Measurements from ENCODE around the gene NUP153.
A peak's percentile ranks its signal among the peaks of the same experiment; 100 is the strongest.

The NUP153 gene

DNA sequence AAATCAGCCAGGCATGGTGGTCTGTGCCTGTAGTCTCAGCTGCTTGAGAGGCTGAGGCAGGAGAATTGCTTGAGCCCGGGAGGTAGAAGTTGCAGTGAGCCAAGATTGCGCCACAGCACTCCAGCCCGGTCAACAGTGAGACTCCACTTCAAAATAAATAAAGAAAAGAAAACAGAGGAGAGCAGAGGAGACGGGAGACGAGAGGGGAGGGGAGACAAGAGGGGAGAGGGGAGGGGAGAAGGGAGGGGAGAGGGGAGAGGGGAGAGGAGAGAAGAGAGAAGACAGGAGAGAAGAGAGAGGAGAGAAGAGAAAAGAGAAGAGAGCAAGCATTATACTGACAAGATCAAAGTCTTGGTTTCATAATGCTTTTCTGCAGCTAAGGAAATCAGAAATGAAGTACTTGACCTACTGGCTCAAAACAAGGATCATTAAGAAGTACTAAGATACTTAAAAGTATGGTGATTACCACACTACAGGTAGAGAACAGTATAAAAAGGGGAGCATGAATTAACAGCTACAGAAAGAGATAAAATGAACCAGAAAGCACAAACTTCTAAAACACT lies 76.1 kb downstream of the NUP153 start:
- no peak overlapping the region for H2AFZ ChIP-seq (ENCODE audit: low read depth, low read length)
- H4K91ac ChIP-seq (ENCODE audit: low read length), result no peak overlapping the region
- H3K27ac ChIP-seq (ENCODE audit: low read length, poor library complexity, severe bottlenecking), result no peak overlapping the region
- H3K4ac ChIP-seq (ENCODE audit: low read depth in 1 of 2, low read length in 2 of 2), result no peak overlapping the region
- no peak overlapping the region for H4K8ac ChIP-seq (ENCODE audit: low read length)
- H3K4me3 ChIP-seq (ENCODE audit: insufficient read depth in 1 of 2, low read depth in 1 of 2, low read length in 2 of 2), result no peak overlapping the region
- peaks cover 19% of the 10 kb centered on the region for H3K79me1 ChIP-seq (replicated peaks; ENCODE audit: low read length, poor library complexity, severe bottlenecking)
- no peak overlapping the region for H3K9ac ChIP-seq (ENCODE audit: low read length)
- H3K14ac ChIP-seq (ENCODE audit: low read length in 2 of 2), result no peak overlapping the region
- H2BK5ac ChIP-seq (ENCODE audit: low read depth, low read length, poor library complexity, severe bottlenecking), result no peak overlapping the region
- DNase-seq, result peak; percentile 51
- H2BK120ac ChIP-seq (ENCODE audit: low read depth, low read length), result no peak overlapping the region
- peaks cover 21 to 77% of the 10 kb centered on the region in 2 experiments for H3K36me3 ChIP-seq (ENCODE audit: control insufficient read depth in 1 of 2, insufficient read depth in 2 of 2, low read depth in 1 of 2, low read length in 2 of 2)
- H3K27me3 ChIP-seq (ENCODE audit: control insufficient read depth in 1 of 2, insufficient read depth in 1 of 2, low read length in 2 of 2), result no peaks in the 10 kb centered on the region
- no peak overlapping the region for H2AK5ac ChIP-seq (ENCODE audit: low read length, severe bottlenecking)
- H3K18ac ChIP-seq (ENCODE audit: low read depth in 1 of 2, low read length in 2 of 2), result no peak overlapping the region
- H3K23ac ChIP-seq (ENCODE audit: low read length in 2 of 2), result no peak overlapping the region
- peaks cover 2% of the 10 kb centered on the region for H3K4me1 ChIP-seq (ENCODE audit: control insufficient read depth, insufficient read depth, low read depth, low read length)
- H2BK12ac ChIP-seq (ENCODE audit: low read length in 2 of 2), result no peak overlapping the region
- no peaks in the 10 kb centered on the region for H3K9me3 ChIP-seq (ENCODE audit: control insufficient read depth, low read length)
- WGBS, result 44% methylated on average over 2 of the region's 5 CpGs
- H3K4me2 ChIP-seq (ENCODE audit: low read length, poor library complexity, severe bottlenecking), result no peak overlapping the region
- no peak overlapping the region for H2BK15ac ChIP-seq (ENCODE audit: low read depth, poor library complexity, severe bottlenecking)

DNA sequence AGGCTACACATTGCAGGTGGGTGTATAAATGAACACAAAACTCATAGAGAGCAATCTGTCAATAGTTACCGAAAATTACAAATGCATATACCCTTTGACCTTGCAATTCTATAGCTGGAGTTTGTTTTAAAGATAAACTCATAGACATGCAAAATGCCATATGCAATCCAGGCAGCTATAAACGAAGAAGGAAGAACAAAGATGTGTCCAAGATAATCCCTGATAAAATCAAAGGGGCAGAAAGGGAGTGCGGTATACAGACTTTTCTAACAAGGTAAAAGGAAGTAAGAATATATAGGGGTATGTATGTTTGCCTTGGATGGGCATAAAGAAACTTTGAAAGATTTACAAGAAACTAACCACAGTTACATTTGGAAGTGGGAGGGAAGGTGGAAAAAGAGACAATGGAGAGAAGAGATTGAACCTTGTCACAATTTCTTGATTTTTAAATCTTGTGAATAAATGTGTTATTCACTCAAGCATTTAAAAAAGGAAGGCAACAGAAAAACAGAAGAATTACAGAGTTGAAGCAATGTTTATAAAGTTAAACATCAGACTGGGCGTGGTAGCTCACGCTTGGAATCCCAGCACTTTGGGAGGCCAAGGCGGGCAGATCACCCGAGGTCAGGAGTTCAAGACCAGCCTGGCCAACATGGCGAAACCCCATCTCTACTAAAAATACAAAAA lies 76.8 kb downstream of the NUP153 start:
- no peak for DNase-seq

DNA sequence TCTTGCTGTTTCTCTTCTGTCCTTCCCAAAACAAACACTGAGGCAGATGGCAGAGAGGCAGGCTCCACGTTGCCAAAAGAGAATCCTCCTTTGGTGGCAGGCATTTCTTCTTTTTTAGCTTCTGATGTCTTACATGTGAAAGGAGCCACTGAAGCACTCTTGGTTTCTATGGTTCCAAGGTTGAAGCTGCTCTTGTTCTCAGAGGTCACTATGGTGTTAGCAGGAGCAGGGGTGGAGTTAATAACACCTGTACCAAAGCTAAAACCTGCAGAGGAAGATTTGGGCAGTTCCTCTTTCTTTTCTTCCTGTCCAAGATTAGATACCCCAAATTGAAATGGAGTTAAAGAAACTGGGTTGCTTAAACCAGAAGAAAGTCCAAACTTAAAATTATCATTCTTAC lies 77.9 kb downstream of the NUP153 start:
- Histone ChIP-seq H3K27me3 (ENCODE audit: control insufficient read depth in 1 of 2, insufficient read depth in 1 of 2, low read length in 2 of 2) (no peaks in the 10 kb centered on the region), H3K14ac (ENCODE audit: low read length in 2 of 2) (no peak overlapping the region), H3K4me3 (ENCODE audit: insufficient read depth in 1 of 2, low read depth in 1 of 2, low read length in 2 of 2) (no peak overlapping the region), H3K23ac (ENCODE audit: low read length in 2 of 2) (no peak overlapping the region), H2BK12ac (ENCODE audit: low read length in 2 of 2) (no peak overlapping the region), H4K91ac (ENCODE audit: low read length) (no peak overlapping the region), H3K27ac (ENCODE audit: low read length, poor library complexity, severe bottlenecking) (no peak overlapping the region), H2BK120ac (ENCODE audit: low read depth, low read length) (no peak overlapping the region), H3K36me3 (ENCODE audit: control insufficient read depth in 1 of 2, insufficient read depth in 2 of 2, low read depth in 1 of 2, low read length in 2 of 2) (peaks cover 21 to 85% of the 10 kb centered on the region in 2 experiments), H2BK15ac (ENCODE audit: low read depth, poor library complexity, severe bottlenecking) (no peak overlapping the region), H3K9me3 (ENCODE audit: control insufficient read depth, low read length) (no peaks in the 10 kb centered on the region), H2AK5ac (ENCODE audit: low read length, severe bottlenecking) (no peak overlapping the region), H3K4me1 (ENCODE audit: control insufficient read depth, insufficient read depth, low read depth, low read length) (peaks cover 2% of the 10 kb centered on the region), H3K79me1 (replicated peaks; ENCODE audit: low read length, poor library complexity, severe bottlenecking) (peaks cover 21% of the 10 kb centered on the region), H3K4me2 (ENCODE audit: low read length, poor library complexity, severe bottlenecking) (no peak overlapping the region), H3K4ac (ENCODE audit: low read depth in 1 of 2, low read length in 2 of 2) (no peak overlapping the region), H3K9ac (ENCODE audit: low read length) (no peak overlapping the region), H2AFZ (ENCODE audit: low read depth, low read length) (no peak overlapping the region), H3K18ac (ENCODE audit: low read depth in 1 of 2, low read length in 2 of 2) (no peak overlapping the region), H2BK5ac (ENCODE audit: low read depth, low read length, poor library complexity, severe bottlenecking) (no peak overlapping the region), H4K8ac (ENCODE audit: low read length) (no peak overlapping the region)
- no peak for DNase-seq
- WGBS, result 95% methylated on average over 1 of the region's 1 CpG

More for the DNA sequence above, 76.8 kb downstream of the NUP153 start:
- Histone ChIP-seq H4K8ac (ENCODE audit: low read length) (no peak overlapping the region), H3K79me1 (replicated peaks; ENCODE audit: low read length, poor library complexity, severe bottlenecking) (peaks cover 18% of the 10 kb centered on the region), H3K36me3 (ENCODE audit: control insufficient read depth in 1 of 2, insufficient read depth in 2 of 2, low read depth in 1 of 2, low read length in 2 of 2) (peaks cover 17 to 78% of the 10 kb centered on the region in 2 experiments), H2BK5ac (ENCODE audit: low read depth, low read length, poor library complexity, severe bottlenecking) (no peak overlapping the region), H4K91ac (ENCODE audit: low read length) (no peak overlapping the region), H3K9me3 (ENCODE audit: control insufficient read depth, low read length) (no peaks in the 10 kb centered on the region), H3K4me3 (ENCODE audit: insufficient read depth in 1 of 2, low read depth in 1 of 2, low read length in 2 of 2) (no peak overlapping the region), H3K14ac (ENCODE audit: low read length in 2 of 2) (no peak overlapping the region), H3K27me3 (ENCODE audit: control insufficient read depth in 1 of 2, insufficient read depth in 1 of 2, low read length in 2 of 2) (no peaks in the 10 kb centered on the region), H3K4me2 (ENCODE audit: low read length, poor library complexity, severe bottlenecking) (no peak overlapping the region), H3K27ac (ENCODE audit: low read length, poor library complexity, severe bottlenecking) (no peak overlapping the region), H2BK15ac (ENCODE audit: low read depth, poor library complexity, severe bottlenecking) (no peak overlapping the region), H2BK12ac (ENCODE audit: low read length in 2 of 2) (no peak overlapping the region), H3K4ac (ENCODE audit: low read depth in 1 of 2, low read length in 2 of 2) (no peak overlapping the region), H3K23ac (ENCODE audit: low read length in 2 of 2) (no peak overlapping the region), H2AFZ (ENCODE audit: low read depth, low read length) (no peak overlapping the region), H2BK120ac (ENCODE audit: low read depth, low read length) (no peak overlapping the region), H3K4me1 (ENCODE audit: control insufficient read depth, insufficient read depth, low read depth, low read length) (peaks cover 2% of the 10 kb centered on the region), H3K9ac (ENCODE audit: low read length) (no peak overlapping the region), H2AK5ac (ENCODE audit: low read length, severe bottlenecking) (no peak overlapping the region), H3K18ac (ENCODE audit: low read depth in 1 of 2, low read length in 2 of 2) (no peak overlapping the region)
- 87% methylated on average over 5 of the region's 8 CpGs for WGBS

DNA sequence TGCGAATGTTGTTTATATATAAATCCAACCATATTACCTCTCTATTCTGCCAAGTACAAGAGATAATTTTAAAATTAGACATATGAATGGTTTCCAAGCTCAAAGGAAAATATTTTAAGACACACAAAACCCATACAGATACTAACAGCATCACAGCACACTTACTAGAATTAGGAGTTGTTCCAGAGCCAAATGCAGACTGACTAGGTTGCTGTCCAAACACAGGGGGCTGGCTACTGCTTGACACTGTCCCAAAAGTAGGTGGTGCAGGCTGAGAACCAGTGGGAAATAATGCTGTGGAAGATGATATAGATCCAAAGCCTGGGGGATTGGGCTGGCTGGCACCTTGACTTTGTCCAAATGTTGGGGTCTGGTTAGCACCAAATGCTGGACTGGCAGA lies 82.3 kb downstream of the NUP153 start:
- Histone ChIP-seq H2BK120ac (ENCODE audit: low read depth, low read length) (no peak overlapping the region), H3K23ac (ENCODE audit: low read length in 2 of 2) (no peak overlapping the region), H2BK5ac (ENCODE audit: low read depth, low read length, poor library complexity, severe bottlenecking) (no peak overlapping the region), H3K36me3 (ENCODE audit: control insufficient read depth in 1 of 2, insufficient read depth in 2 of 2, low read depth in 1 of 2, low read length in 2 of 2) (peaks cover 19 to 90% of the 10 kb centered on the region in 2 experiments), H3K14ac (ENCODE audit: low read length in 2 of 2) (no peak overlapping the region), H3K9ac (ENCODE audit: low read length) (no peak overlapping the region), H3K9me3 (ENCODE audit: control insufficient read depth, low read length) (no peaks in the 10 kb centered on the region), H2AK5ac (ENCODE audit: low read length, severe bottlenecking) (no peak overlapping the region), H3K18ac (ENCODE audit: low read depth in 1 of 2, low read length in 2 of 2) (no peak overlapping the region), H3K27me3 (ENCODE audit: control insufficient read depth in 1 of 2, insufficient read depth in 1 of 2, low read length in 2 of 2) (no peaks in the 10 kb centered on the region), H4K8ac (ENCODE audit: low read length) (no peak overlapping the region), H2AFZ (ENCODE audit: low read depth, low read length) (no peak overlapping the region), H2BK12ac (ENCODE audit: low read length in 2 of 2) (no peak overlapping the region), H3K4me3 (ENCODE audit: insufficient read depth in 1 of 2, low read depth in 1 of 2, low read length in 2 of 2) (no peak overlapping the region), H3K79me1 (replicated peaks; ENCODE audit: low read length, poor library complexity, severe bottlenecking) (peaks cover 22% of the 10 kb centered on the region), H3K27ac (ENCODE audit: low read length, poor library complexity, severe bottlenecking) (no peak overlapping the region), H2BK15ac (ENCODE audit: low read depth, poor library complexity, severe bottlenecking) (no peak overlapping the region), H4K91ac (ENCODE audit: low read length) (no peak overlapping the region), H3K4me2 (ENCODE audit: low read length, poor library complexity, severe bottlenecking) (no peak overlapping the region), H3K4me1 (ENCODE audit: control insufficient read depth, insufficient read depth, low read depth, low read length) (no peaks in the 10 kb centered on the region), H3K4ac (ENCODE audit: low read depth in 1 of 2, low read length in 2 of 2) (no peak overlapping the region)
- no CpG with 5 or more reads among the region's 1 CpG for WGBS
- no peak for DNase-seq

All from mesenchymal stem cell (in vitro differentiated cells and primary cell).